Stimulated activated CD4-positive, alpha-beta T cell treated with anti-CD3 and anti-CD28 coated beads, Interleukin-1b, Interleukin-23, amount 100 ng/mL, for 48 hours (primary cell): ENCODE results near the gene MCRIP2.

ENCODE experiments used
- DNase-seq: peaks from one replicate; pipeline ENCODE4 v3.0.0-alpha.2; 2020

The MCRIP2 gene

GRCh38 chr16:649631-650030 lies 8.0 kb downstream of the MCRIP2 start:
- DNase-seq = no peak

DNA sequence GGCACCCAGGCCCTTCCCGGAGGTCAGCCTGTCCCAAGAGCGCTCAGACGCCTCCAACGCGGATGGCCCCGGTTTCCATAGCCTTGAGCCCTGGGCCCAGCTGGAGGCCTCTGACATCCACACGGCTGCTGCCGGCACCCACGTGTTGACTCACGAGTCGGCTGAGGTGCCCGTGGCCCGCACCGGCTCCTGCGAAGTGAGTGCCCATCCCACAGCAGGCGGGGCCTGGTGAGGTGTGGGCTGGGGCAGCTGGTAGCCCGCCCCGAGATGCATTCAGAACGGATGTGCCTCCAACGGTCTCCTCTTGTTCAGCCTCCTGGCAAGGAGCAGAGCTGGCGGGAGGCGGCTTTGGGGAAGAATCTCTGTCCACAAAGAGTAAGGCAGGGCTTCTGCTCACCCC lies 10.2 kb downstream of the MCRIP2 start:
- no peak for DNase-seq

DNA sequence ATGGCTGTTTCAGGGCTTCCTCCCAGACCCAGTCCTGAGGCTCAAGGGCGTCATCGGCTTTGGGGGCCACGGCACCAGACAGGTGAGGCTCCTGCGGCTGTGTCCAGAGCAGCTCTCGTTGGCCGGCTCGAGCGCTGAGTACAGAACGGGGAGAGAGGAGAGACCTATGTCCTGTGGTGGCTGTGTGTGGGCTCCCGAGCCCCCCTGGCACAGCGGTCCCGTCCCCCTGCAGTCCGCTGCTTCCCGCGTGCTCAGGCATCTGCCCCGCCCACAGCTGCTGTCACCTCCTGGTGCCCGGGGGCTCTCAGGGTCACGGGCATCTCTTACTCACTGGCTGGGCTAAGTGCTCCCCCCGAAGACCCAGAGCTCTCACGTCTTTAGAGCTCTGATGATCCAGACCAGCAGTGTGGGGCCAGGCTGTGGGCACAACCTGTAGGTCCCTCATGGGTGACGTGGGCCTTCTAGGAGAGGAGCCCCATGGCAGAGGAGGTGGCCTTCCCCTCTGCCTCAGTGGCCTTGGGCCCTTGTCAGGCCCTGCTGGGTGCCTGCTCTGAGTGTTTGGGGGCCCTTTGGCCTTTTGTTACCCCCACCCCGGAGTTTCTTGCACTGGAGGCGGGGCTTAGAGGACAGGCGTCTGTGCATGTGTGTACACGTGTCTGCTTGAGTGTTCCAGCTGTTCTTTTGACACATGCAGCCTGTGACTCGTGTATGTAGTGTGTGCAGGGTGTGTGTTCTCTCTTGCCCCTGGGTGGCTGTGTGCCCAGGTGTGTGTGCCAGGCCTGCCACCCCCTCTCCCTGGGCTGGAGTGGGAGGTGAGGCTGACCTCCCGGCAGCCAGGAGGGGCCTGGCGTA lies 11.1 kb downstream of the MCRIP2 start:
- DNase-seq = no peak

DNA sequence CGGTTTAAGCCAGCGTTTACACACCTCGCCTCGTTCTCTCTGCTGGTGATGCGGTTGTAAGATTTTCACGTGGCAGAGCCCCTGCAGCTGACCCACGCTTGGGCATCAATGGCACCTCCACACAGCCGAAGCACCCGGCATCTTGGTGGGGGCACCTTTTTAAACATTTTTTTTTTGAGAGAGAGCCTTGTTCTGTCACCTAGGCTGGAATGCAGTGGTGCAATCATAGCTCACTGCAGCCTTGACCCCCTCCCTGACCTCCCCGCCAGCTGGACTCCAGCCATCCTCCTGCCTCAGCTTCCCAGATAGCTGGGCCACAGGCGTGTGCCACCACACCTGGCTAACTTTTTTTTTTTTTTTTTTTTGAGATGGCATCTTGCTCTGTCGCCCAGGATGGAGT lies 12.4 kb downstream of the MCRIP2 start:
- no peak for DNase-seq

GRCh38 chr16:657487-657886 lies 15.9 kb downstream of the MCRIP2 start:
- no peak for DNase-seq

DNA sequence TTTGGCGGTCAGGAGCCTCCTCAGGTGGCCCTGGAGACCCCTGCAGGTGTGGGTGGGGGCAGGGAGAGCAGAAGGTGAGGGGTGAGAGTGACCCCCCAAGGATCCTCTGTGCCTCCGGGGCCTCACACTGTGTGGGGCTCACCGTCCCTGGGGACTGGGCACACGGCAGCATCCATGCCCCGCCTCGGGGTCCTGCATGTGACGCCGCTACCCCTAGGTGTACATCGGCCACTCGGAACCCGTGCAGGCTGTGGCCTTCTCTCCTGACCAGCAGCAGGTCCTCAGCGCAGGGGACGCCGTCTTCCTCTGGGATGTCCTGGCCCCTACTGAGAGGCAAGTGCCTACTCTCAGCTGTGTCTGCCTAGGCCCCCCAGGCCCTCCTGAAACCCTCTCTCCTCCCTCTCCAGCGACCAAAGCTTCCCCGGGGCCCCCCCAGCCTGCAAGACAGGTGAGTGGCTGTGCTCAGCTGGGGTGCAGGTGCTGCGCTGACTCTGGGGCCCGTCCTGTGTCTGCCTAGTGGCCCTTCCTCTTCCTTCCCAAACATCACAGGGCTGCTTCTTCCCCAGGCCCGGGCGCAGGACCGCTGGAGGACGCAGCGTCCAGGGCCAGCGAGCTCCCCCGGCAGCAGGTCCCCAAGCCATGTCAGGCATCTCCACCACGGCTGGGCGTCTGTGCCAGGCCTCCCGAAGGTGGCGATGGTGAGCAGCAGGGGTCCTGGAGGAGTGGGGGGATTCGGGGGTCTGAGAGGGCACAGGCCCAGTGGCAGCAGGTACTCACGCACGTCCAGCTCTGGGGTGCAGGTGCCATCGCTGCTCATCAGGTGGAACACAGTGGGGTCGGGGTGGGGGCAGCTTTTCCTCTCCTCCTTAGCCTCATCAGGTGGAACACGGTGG lies 17.3 kb downstream of the MCRIP2 start:
- DNase-seq = no peak

- DNase-seq = no peak
These were observed 18.0 kb downstream of the MCRIP2 start for GRCh38 chr16:659618-660017.

- DNase-seq = no peak
These were observed 18.5 kb downstream of the MCRIP2 start for GRCh38 chr16:660132-660458.

DNA sequence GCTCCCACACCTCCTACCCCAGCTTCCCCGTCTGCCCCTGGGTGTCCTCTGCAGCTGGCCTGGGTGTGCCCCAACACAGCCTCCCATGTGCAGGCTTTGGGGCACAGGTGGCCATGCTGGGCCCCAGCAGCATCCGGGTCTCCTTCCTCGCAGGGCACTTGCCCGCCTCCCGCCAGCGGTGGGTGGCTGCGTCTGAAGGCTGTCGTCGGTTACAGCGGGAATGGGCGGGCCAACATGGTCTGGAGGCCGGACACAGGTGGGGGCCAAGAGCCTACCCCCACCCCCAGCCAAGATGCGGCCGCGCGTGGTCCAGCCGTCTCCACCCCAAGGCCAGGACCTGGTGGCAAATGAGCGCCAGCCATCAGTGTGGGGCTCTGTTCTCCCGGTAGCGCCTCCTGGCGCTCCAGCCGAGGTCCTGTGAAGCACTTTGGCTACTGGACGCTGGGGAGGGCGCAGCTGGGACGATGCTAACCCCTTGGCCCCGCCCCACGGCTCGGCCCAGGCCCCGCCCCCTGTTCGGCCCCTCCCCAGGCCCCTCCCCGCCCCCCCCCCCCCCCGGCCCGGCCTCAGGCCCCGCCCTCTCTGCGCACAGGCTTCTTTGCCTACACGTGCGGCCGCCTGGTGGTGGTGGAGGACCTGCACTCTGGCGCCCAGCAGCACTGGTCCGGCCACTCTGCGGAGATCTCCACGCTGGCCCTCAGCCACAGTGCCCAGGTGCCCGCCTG lies 19.0 kb downstream of the MCRIP2 start:
- DNase-seq = peak; percentile 71

GRCh38 chr16:661184-661821 lies 19.7 kb downstream of the MCRIP2 start:
- DNase-seq = no peak

GRCh38 chr16:662095-662494 lies 20.5 kb downstream of the MCRIP2 start:
- DNase-seq = no peak

- no peak for DNase-seq
These were observed 21.0 kb downstream of the MCRIP2 start for GRCh38 chr16:662597-662996.

DNA sequence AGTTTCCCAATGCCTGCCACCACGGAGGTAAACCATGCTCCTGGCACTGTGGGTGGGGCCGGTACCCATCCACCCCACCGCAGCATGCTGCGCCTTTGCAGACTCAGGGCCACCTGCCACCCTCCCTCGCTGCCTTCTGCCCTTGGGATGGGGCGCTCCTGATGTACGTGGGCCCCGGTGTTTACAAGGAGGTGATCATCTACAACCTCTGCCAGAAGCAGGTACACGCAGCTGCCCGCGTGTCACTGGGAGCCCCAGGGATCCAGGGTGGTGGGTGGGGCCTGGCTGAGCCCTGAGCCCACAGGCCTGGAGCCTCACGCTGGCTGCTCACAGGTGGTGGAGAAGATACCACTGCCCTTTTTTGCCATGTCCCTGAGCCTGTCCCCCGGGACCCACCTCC lies 24.9 kb downstream of the MCRIP2 start:
- no peak for DNase-seq

- DNase-seq = no peak
These were observed 25.6 kb downstream of the MCRIP2 start for GRCh38 chr16:667113-667779.

DNA sequence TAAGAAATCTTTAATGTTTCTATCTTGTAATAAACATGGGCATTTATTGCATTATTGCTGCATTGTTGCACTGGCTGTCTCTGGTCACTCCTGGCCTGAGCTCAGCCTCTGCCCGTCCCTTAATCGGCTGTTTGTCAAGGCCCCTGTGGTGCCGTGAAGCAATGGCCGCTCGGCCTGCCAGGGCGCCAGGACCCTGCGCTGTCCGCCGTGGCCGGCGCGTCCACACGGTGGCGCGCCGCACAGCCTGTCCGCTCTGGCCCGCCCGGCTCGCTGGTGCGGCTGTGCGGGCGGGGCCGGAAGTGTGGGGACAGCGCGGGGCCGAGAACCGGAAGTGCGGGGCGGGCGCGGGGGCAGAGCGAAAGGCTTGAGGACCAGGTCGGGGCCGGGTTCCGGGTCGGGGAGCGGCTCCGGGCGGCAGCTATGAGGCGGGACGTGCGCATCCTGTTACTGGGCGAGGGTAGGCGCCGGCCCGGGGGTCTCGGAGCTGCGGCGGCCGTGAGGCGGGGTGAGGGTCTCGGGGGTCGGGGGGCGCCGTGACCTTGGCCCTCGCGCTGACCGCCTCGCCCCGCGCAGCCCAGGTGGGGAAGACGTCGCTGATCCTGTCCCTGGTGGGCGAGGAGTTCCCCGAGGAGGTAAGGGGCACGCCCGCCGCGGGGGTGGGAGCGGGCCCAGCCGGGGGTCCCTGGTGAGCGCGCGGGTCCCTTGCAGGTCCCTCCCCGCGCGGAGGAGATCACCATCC lies 26.3 kb downstream of the MCRIP2 start, which contains the start of gene RHOT2:
Gene RHOT2 (plus strand): TSS at position 353 of the 739 bp plus-strand sequence. CDS start 68 bp downstream, at position 421.
- peak; percentile 92 for DNase-seq

GRCh38 chr16:668519-669171 lies 27.0 kb downstream of the MCRIP2 start:
- DNase-seq = no peak

GRCh38 chr16:669666-670065 lies 28.0 kb downstream of the MCRIP2 start:
- no peak for DNase-seq

GRCh38 chr16:670485-671352 lies 29.1 kb downstream of the MCRIP2 start:
- no peak for DNase-seq

- no peak for DNase-seq
These were observed 29.9 kb downstream of the MCRIP2 start for GRCh38 chr16:671353-672131.
